K562 treated with DMSO at 1 percent for 4 hours (cell line): ENCODE data around the gene CEP128. TPM values are rescaled to one million over a fixed set of nuclear protein-coding genes. Genes with fewer than 3 reads are reported as not detected.

Source experiments
- total RNA-seq: library from RNA; unstranded; fragments of 300-600 nt; gene quantifications from 2 replicates; pipeline ENCODE4 v1.2.3, GENCODE V29; 2022; ENCODE audit not compliant: insufficient read depth

CEP128 gene
- total RNA-seq: 3.1 and 8.3 TPM in 2 replicates

DNA sequence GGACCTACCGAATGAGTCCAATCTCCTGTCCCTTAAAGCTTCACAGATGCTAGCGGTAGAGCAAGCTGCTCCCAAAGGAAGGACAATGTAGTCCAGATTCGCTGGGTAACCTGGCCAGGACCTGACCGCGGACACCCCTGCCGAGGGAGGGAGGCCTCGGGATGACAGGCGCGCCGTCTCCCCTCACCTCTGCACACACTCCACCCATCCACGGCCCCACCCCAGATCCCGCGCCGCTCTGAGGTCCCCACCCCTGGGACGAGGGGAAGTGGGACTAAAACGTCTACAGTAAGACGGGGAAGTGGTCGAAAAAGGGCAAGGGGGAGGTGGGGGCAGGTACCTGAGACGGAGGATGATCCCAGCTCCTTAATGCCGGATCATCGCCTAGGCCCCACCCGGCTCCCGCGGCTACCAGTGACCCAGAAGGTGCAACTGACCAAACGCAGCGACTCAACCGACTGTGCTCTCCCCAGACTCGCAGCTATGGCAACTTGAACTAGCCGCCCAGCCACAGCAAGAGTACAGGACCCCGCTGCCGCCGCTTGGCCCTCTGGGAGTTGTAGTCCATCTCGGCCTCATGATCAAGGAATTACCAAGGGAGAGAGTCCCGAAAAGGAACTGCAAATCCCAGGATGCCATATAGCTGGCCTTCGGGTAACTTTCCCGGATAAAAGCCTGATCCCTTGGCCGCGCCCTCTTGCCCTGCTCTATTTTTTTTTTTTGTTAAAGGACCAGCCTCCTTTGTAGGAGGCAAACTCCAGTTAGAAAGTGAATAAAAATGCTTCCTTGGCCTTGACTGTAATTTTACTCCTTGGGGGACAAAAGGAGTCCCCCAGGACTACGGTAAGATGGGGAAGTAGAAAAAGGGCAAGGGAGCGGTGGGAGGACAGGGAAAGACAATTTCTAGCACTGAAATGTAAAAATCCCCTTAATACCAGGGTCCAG, at the start of gene CEP128:
Gene CEP128, minus strand, starts transcription at position 498 of the 945 bp plus-strand sequence.

DNA sequence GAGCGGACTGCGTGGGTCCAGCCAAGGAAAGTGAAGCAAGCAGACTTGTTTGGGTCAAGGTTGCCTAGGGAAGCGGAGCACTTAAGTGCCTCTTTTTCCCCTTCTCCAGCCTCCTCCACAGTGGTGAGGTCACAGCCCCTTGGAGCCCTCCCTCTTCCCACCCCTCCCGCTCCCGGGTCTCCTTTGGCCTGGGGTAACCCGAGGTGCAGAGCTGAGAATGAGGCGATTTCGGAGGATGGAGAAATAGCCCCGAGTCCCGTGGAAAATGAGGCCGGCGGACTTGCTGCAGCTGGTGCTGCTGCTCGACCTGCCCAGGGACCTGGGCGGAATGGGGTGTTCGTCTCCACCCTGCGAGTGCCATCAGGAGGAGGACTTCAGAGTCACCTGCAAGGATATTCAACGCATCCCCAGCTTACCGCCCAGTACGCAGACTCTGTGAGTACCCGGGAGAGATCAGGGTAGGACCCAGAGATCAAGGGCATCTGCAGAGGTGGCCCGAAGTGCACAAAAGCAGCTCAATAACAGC, 13.9 kb upstream of the CEP128 start, which contains the start of gene TSHR:
Gene TSHR, plus strand, starts transcription at position 206 of the 526 bp plus-strand sequence. Its CDS starts 60 bp downstream, at position 266.

Other genes with a start within 250 kb of the CEP128 start
- gene TSHR, start 13.9 kb upstream of the CEP128 start, total RNA-seq: not detected in 2 replicates